ENCODE data around the gene MTR. TPM values are rescaled to one million over a fixed set of nuclear protein-coding genes. Genes with fewer than 3 reads are reported as not detected.

Gene MTR
- total RNA-seq = 50.7 and 51.8 TPM in 2 replicates

DNA sequence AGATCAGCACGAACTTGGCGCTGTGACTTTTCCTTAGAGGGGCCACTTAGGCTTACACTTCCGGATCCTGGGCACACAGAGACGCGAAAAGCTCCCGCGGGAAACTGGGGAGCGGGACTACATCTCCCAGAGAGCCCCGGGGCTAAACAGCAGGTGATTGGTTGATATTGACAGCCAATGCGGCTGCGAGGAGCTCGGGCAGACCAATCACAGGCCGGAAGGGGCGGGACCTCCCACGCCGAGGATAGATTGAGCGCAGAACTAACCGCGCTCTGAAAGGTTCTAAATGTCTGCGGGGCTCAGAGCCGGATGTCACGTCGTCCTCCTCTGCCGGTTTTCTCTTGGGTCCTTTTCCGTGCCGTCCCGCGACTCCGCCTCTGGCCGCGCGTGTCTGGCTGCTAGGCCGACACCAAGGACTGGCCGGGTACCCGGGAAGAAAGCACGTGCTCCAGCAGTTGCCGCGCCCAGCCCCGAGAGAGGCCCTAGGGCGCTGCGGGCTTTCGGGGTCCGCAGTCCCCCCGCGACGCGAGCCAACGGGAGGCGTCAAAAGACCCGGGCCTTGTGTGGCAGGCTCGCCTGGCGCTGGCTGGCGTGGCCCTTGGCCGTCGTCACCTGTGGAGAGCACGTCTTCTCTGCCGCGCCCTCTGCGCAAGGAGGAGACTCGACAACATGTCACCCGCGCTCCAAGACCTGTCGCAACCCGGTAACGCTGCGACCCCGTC is at the start of gene MTR:
TSS of gene MTR (plus strand) at position 258 of the 722 bp plus-strand sequence. CDS start at position 670, 412 bp downstream.
- peak within 1 kb of the TSS; percentile 94 for H3K27ac Mint-ChIP-seq
- H3K9me3 Mint-ChIP-seq = no peaks in the 10 kb centered on the region
- peak; percentile 99 for DNase-seq
- peaks cover 14% of the 10 kb centered on the region for H3K36me3 Mint-ChIP-seq (ENCODE audit: low read depth)
- peaks cover 9% of the 10 kb centered on the region for H3K27me3 Mint-ChIP-seq
- H3K4me1 Mint-ChIP-seq = peaks cover 28% of the 10 kb centered on the region
- H3K4me3 Mint-ChIP-seq = peak within 1 kb of the TSS; percentile 92
- intact Hi-C loops (cut with micrococcal nuclease) = loop anchor here (2.0 to 5.0 kb wide), 3 partner anchors 74 to 513 kb away; partner anchors contain the start of genes ERO1B and LGALS8

DNA sequence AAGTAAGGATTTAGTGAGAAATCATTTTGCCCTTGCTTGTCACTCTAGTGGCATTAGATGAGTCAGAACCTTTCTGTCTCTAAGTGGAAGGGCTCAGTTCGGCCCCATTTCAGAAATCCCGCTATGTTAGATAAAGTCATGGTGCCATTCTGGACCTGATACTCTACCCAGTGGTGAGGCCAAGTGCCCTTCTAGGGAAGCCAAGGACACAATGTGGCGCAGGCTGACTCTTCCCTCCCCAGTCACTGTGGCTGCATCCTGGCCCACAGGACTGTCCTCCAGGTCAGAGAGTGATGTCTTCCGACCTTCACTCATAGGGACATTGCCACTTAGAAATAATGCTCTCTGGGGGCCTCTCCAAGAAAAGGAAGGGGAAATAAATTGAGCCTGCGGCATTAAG is 48.3 kb upstream of the MTR start:
- Mint-ChIP-seq H3K27ac (no peak overlapping the region), H3K36me3 (ENCODE audit: low read depth) (no peaks in the 10 kb centered on the region), H3K9me3 (no peaks in the 10 kb centered on the region)

DNA sequence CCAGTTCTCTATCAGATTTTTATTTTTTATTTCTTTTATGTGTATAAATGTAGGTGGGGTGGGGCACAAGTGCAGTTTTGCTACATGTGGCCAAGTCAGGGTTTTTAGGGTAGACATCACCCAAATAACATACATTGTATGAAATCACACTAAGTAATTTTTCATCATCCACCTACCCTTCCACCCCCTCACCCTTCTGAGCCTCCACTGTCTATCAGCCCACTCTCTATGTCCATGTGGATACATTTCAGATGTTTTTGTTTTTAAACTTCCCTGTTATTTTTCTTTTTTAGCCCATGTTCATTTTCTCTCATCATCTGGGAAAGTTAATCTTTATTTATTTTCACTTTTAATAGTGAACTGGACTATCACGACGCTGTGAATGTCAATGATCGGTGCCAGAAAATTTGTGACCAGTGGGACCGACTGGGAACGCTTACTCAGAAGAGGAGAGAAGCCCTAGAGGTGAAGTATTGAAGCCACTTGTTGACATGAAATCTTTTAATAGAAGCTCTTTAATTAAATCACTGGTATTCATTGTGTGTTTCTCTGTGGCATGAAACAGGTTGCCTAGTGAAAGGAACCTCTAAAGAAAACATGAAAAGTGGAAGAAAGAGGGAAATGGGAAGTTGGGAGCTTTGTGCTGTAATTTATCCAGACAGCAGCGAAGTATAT is 47.6 kb upstream of the MTR start:
- Mint-ChIP-seq H3K4me1 (no peaks in the 10 kb centered on the region), H3K4me3 (no peak overlapping the region), H3K36me3 (ENCODE audit: low read depth) (no peaks in the 10 kb centered on the region), H3K9me3 (no peaks in the 10 kb centered on the region), H3K27ac (no peak overlapping the region), H3K27me3 (peaks cover 1% of the 10 kb centered on the region)
- intact Hi-C loops (cut with micrococcal nuclease) = no loop called here
- no peak for DNase-seq

More for the DNA sequence above, 48.3 kb upstream of the MTR start:
- intact Hi-C loops (cut with micrococcal nuclease) = no loop called here
- H3K4me1 Mint-ChIP-seq = no peaks in the 10 kb centered on the region
- DNase-seq = no peak
- no peaks in the 10 kb centered on the region for H3K27me3 Mint-ChIP-seq
- no peak overlapping the region for H3K4me3 Mint-ChIP-seq

DNA sequence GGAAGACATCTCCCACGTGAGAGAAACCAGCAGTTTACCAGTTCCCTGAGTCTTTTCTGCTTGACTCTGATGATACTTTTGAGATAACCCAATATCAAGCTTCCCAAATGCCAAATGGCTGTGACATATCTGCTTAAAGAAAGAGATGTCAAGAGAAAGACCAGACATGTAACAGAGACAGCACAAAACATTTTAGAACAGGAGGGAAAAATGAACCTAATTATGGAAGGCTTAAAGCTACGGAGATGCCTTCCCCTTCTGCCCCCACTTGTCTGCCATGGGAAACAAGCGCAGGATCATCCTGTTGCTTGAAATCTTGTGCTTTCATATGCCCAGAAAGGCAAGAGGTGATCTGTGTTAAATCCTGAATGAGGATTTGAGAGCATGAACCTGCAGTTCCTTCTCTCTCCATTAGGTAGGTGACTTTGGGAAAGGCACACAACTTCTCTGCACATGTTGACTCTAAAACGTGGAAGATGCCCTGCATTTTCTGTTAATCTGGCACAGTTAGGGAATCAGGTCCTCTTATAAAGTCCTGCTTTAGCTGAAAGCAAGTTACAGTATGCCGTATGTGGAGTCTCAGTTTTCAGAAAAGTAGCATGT is 46.7 kb upstream of the MTR start:
- Mint-ChIP-seq H3K4me1 (no peaks in the 10 kb centered on the region), H3K27me3 (peaks cover 1% of the 10 kb centered on the region), H3K36me3 (ENCODE audit: low read depth) (no peaks in the 10 kb centered on the region), H3K4me3 (no peak overlapping the region), H3K9me3 (no peaks in the 10 kb centered on the region), H3K27ac (no peak overlapping the region)
- no peak for DNase-seq
- intact Hi-C loops (cut with micrococcal nuclease) = no loop called here

DNA sequence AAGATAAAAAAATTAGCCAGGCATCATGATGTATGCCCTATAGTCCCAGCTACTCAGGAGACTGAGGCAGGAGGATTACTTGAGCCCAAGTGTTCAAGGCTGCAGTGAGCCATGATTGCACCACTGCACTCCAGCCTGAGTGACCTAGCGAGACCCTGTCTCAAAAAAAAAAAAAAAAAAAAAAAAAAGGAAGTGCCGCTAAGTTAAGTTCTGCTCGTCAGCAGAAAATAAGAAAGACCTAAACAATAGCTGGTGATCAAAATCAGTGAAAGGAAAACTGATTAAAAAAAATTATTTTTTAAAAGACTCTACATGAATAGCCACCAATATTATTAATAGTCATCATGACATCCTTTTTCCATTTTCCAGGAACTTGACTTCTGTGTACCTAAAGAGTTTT is 44.2 kb upstream of the MTR start:
- H3K27me3 Mint-ChIP-seq = peaks cover 1% of the 10 kb centered on the region
- no peak overlapping the region for H3K27ac Mint-ChIP-seq
- no peak for DNase-seq
- no peaks in the 10 kb centered on the region for H3K4me1 Mint-ChIP-seq
- no peaks in the 10 kb centered on the region for H3K9me3 Mint-ChIP-seq
- no peak overlapping the region for H3K4me3 Mint-ChIP-seq
- intact Hi-C loops (cut with micrococcal nuclease) = no loop called here
- H3K36me3 Mint-ChIP-seq (ENCODE audit: low read depth) = no peaks in the 10 kb centered on the region

DNA sequence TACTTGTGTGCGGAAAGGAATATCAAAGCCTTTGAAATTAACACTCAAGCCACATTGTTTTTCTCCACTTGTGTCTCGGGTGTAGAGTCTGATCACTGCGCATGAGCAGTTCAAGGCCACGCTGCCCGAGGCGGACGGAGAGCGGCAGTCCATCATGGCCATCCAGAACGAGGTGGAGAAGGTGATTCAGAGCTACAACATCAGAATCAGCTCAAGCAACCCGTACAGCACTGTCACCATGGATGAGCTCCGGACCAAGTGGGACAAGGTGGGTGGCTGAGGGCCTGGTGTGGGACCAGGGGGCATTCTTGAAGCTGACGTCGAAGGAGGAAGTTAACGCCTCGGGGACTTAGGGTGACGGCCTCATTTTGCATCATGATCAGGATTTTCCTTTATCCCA is 43.7 kb upstream of the MTR start:
- Mint-ChIP-seq H3K36me3 (ENCODE audit: low read depth) (no peaks in the 10 kb centered on the region), H3K4me3 (no peak overlapping the region), H3K27me3 (peaks cover 1% of the 10 kb centered on the region), H3K27ac (no peak overlapping the region), H3K9me3 (no peaks in the 10 kb centered on the region), H3K4me1 (no peaks in the 10 kb centered on the region)
- DNase-seq = no peak
- intact Hi-C loops (cut with micrococcal nuclease) = no loop called here

DNA sequence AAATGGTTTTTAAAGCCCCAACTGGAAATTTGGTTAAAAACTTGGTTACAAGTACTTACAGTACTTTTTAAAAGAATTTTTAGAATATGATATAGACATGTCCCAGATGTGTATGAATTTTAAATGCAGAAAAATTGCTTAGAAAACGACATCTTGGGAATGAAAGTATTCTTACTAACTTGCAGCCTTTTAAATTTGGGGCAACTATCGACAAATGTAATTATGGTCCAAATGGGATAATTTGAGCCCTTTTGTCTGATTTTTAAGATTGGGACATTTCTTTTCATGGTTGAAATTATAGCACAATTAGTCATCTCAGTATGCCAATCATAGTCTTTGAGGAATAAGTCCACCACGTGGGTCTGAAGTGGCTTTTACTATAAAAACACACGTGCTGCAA is 43.2 kb upstream of the MTR start:
- no peak overlapping the region for H3K4me3 Mint-ChIP-seq
- intact Hi-C loops (cut with micrococcal nuclease) = no loop called here

DNA sequence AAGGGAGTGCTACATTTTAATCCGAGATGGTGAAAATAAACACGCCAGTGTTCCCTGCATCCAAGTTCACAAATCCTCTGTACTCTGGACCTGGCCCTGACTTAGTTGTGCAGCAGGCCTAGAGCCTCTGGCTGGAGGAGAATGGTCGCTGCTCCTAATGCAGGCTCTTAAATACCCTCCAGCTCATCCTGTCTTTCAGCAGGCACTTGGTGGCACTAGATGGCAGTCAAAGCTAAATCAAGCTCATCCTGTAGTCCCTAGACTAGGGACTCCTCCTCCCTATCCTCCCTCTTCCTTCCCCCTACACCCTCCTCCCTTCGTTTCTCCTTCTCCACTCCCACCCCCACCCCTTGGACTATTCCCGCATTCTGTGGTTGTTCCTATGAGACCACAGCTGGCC is 41.6 kb upstream of the MTR start:
- Mint-ChIP-seq H3K27ac (no peak overlapping the region), H3K36me3 (ENCODE audit: low read depth) (no peaks in the 10 kb centered on the region), H3K4me3 (no peak overlapping the region), H3K27me3 (peaks cover 1% of the 10 kb centered on the region), H3K4me1 (no peaks in the 10 kb centered on the region), H3K9me3 (no peaks in the 10 kb centered on the region)
- DNase-seq = no peak
- intact Hi-C loops (cut with micrococcal nuclease) = no loop called here

More for the DNA sequence above, 43.2 kb upstream of the MTR start:
- H3K9me3 Mint-ChIP-seq = no peaks in the 10 kb centered on the region
- no peak for DNase-seq
- H3K27ac Mint-ChIP-seq = no peak overlapping the region
- H3K36me3 Mint-ChIP-seq (ENCODE audit: low read depth) = no peaks in the 10 kb centered on the region
- no peaks in the 10 kb centered on the region for H3K4me1 Mint-ChIP-seq
- peaks cover 1% of the 10 kb centered on the region for H3K27me3 Mint-ChIP-seq

DNA sequence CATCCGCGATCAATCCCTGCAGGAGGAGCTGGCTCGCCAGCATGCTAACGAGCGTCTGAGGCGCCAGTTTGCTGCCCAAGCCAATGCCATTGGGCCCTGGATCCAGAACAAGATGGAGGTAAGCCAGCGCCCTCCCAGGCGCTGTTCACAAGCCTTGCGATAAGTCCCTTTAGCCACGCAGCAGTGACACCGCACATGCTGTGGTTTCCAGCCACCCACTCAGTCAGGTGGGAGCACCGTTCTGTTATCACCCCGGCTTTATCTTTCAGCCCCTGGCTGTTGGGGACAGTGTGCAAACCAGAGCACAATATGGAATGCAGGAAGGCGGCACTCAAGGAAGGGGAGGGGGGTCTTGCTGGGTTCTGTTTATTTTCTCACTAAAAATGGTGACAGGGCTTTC is 41.1 kb upstream of the MTR start:
- no peaks in the 10 kb centered on the region for H3K4me1 Mint-ChIP-seq
- no peak overlapping the region for H3K27ac Mint-ChIP-seq
- intact Hi-C loops (cut with micrococcal nuclease) = no loop called here
- DNase-seq = no peak
- no peaks in the 10 kb centered on the region for H3K36me3 Mint-ChIP-seq (ENCODE audit: low read depth)
- H3K4me3 Mint-ChIP-seq = no peak overlapping the region
- no peaks in the 10 kb centered on the region for H3K9me3 Mint-ChIP-seq
- peaks cover 1% of the 10 kb centered on the region for H3K27me3 Mint-ChIP-seq

DNA sequence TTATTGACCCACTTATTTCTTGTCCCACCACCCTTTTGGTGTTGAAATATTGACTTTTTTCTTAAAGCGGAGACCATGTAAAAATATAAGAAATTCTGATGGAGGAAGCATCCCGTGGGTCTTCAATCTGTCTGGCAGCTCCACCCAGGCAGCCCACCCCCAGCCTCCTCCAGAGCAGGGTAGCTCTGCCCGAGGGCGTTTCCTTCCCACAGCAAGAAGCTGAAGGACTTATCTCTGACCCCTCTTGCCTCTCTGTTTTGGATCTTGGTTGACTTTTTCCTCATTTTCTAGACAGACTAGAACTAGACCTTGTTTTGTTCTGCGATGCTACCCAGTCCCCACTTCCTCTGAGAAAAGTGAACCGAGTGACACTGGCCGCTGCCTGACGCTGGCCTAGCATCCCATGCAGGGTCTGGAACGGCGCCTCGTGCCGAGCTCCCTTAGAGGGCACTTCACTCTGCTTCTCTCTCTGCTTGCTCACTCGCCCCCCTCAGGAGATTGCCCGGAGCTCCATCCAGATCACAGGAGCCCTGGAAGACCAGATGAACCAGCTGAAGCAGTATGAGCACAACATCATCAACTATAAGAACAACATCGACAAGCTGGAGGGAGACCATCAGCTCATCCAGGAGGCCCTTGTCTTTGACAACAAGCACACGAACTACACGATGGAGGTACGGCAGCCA is 40.4 kb upstream of the MTR start:
- no peaks in the 10 kb centered on the region for H3K36me3 Mint-ChIP-seq (ENCODE audit: low read depth)
- H3K4me1 Mint-ChIP-seq = peaks cover 3% of the 10 kb centered on the region
- no peaks in the 10 kb centered on the region for H3K9me3 Mint-ChIP-seq
- H3K27me3 Mint-ChIP-seq = peaks cover 1% of the 10 kb centered on the region
- H3K27ac Mint-ChIP-seq = no peak overlapping the region
- no peak overlapping the region for H3K4me3 Mint-ChIP-seq
- intact Hi-C loops (cut with micrococcal nuclease) = loop anchor here (5.0 kb wide), 3 partner anchors 373 to 808 kb away; no protein-coding TSS in a partner anchor
- DNase-seq = no peak

DNA sequence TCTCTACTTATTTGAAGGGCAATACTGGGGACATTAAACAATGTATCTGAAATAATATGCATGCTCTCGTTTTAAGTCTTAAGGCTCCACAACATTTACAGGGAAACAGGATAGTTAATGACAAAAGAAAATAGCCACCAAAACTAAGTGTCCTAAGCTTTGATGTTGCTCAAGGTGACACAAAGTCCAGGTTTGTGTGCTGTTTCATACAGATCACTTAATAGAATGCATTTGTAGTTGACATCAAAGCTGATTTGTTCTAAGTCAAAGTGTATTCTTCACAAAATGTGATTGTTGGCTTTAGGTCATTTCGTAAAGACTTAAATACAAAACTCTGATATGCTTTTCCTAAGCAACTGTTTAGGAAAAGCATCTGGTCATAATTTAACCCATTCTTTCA is 37.5 kb upstream of the MTR start:
- no peaks in the 10 kb centered on the region for H3K9me3 Mint-ChIP-seq
- no peaks in the 10 kb centered on the region for H3K36me3 Mint-ChIP-seq (ENCODE audit: low read depth)
- DNase-seq = no peak
- intact Hi-C loops (cut with micrococcal nuclease) = loop anchor here (5.0 kb wide), 3 partner anchors 370 to 805 kb away; no protein-coding TSS in a partner anchor
- no peak overlapping the region for H3K27ac Mint-ChIP-seq
- no peak overlapping the region for H3K4me3 Mint-ChIP-seq
- H3K4me1 Mint-ChIP-seq = peaks cover 6% of the 10 kb centered on the region
- peaks cover 3% of the 10 kb centered on the region for H3K27me3 Mint-ChIP-seq

DNA sequence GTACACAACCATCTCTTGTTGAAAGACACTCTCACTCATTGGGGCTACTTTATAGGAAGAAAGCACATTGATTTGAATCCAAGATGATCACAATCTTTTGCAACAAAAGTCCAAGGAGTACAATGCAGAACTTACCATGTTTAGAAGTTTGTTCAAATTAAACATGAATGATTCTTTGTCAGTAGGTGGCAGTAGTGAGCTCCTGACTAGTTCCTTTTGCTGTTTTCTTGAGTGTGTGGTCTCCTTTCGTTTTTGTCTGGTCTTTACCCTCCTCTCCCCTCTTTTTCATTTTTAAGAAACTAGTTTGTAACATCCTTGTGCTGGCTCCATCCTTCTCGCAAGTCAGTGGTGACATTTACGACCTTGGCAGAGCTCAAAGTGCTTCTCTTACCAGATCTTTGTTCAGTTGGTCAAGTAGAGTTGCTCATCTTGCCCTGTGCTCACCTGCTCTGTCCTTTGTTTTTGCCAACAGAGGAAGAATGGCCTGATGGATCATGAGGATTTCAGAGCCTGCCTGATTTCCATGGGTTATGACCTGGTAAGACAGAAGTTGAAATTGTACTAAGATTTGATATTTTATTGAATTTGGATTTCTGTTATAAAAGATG is 35.7 kb upstream of the MTR start:
- intact Hi-C loops (cut with micrococcal nuclease) = loop anchor here (1.0 to 5.0 kb wide), 4 partner anchors 110 to 803 kb away; no protein-coding TSS in a partner anchor
- Mint-ChIP-seq H3K4me1 (peaks cover 6% of the 10 kb centered on the region), H3K4me3 (no peak overlapping the region), H3K36me3 (ENCODE audit: low read depth) (no peaks in the 10 kb centered on the region), H3K27ac (no peak overlapping the region), H3K27me3 (peaks cover 3% of the 10 kb centered on the region), H3K9me3 (no peaks in the 10 kb centered on the region)
- peak; percentile 74 for DNase-seq

DNA sequence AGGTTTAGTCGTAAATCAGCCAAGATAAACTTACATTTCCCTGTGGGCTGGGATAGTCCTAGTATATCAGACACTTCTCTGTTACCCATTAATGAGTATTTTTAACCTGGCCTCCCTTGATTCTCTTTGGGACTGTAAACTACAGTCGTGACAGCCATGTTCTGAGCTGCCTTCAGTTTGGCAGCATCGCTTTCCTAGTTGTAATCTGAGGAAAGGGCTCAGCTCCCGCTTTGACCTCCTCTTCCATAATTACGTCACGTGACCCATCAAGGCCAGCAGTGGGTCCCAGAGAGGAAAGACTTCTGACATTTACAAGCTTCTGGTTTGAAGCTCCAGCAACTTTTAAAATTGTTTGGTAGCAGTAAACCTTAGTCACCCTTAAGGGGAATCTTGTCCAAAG is 34.6 kb upstream of the MTR start:
- peaks cover 5% of the 10 kb centered on the region for H3K27me3 Mint-ChIP-seq
- no peak overlapping the region for H3K4me3 Mint-ChIP-seq
- intact Hi-C loops (cut with micrococcal nuclease) = no loop called here
- DNase-seq = no peak
- H3K9me3 Mint-ChIP-seq = no peaks in the 10 kb centered on the region
- no peaks in the 10 kb centered on the region for H3K36me3 Mint-ChIP-seq (ENCODE audit: low read depth)
- peaks cover 6% of the 10 kb centered on the region for H3K4me1 Mint-ChIP-seq
- H3K27ac Mint-ChIP-seq = no peak overlapping the region

Data from activated CD4-positive, alpha-beta T cell treated with anti-CD3 and anti-CD28 coated beads, Interleukin-2, amount 10 ng/mL, durations not matched to agents 24 days and 14 days (primary cell).